ENCODE results near the gene PARD3. TPM values are rescaled to one million over a fixed set of nuclear protein-coding genes. Genes with fewer than 3 reads are reported as not detected.
"Not testable (repeated sequence)": the region's sequence is repeated elsewhere in the genome, so short reads cannot be mapped to it uniquely, and the experiment has no call there.

Gene PARD3
- total RNA-seq, 2 experiments from 2014 or later: 3.6 to 4.0 TPM

DNA sequence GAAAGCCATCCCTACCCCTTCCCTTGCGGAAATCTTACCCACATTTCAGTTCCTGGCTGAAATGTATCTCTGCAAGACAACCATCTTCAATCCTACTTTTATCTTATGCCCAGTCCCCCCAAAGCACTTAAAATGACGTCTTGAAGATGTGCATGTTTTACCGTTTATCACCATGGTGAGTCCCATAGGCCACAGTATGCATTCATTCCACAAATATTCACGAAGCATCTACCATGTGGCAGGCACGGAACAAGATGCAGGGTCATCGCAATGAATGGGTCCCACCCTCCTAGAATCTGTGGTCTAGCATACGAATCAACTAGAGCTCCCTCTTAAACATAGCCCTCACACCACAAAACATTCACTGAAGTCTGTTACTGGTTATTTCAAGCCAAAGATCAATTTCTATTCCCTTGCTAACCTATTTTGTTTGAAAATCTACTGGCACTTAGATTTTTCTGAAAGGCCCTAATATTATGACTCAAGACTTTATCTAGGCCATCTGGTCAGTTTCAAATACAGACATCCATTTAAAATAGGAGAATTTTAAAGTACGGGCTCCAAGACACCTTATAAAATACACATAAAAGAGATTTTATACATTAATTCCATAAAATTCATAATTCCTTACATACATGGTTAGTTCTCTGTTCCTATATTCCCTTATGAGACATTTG, 99.4 kb downstream of the PARD3 start:
- CTCF ChIA-PET: interaction anchor here (0.7 kb wide), 1 partner anchor 139 kb away, joined by 5 read pairs; no protein-coding TSS in a partner anchor
- H3K27me3 Mint-ChIP-seq (ENCODE audit: low read depth): no peaks in the 10 kb centered on the region
- intact Hi-C loops (cut with micrococcal nuclease): no loop called here

DNA sequence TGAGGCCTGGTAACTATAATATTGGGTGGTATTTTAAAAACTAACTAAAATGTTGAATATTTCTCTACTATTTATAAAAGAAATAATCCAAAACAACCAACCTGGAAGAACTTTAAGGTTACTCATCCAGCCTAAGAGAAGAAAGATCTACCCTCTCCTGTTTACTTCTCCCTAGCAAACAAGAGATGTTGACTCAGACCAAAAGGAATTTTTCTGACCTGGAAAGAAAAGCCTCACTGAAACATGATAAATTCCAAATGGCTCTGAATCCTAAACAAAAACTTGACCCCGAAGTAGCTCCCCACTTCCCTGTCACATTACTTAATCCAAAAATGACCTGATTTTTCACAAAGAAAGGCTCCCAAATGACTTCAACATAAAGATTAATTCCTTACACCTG, 101.2 kb downstream of the PARD3 start:
- peaks cover 3% of the 10 kb centered on the region for H3K27me3 Mint-ChIP-seq (ENCODE audit: low read depth)
- no peak overlapping the region for H3K27ac Mint-ChIP-seq
- no peaks in the 10 kb centered on the region for H3K4me1 Mint-ChIP-seq (ENCODE audit: low read depth)
- no peak overlapping the region for H3K4me3 Mint-ChIP-seq
- H3K36me3 Mint-ChIP-seq (ENCODE audit: low read depth): no peaks in the 10 kb centered on the region
- H3K9me3 Mint-ChIP-seq: no peaks in the 10 kb centered on the region
- intact Hi-C loops (cut with micrococcal nuclease): no loop called here
- no peak for DNase-seq
- CTCF ChIA-PET: no interaction called here

More for the DNA sequence above, 99.4 kb downstream of the PARD3 start:
- no peaks in the 10 kb centered on the region for H3K36me3 Mint-ChIP-seq (ENCODE audit: low read depth)
- H3K9me3 Mint-ChIP-seq: no peaks in the 10 kb centered on the region
- no peak overlapping the region for H3K27ac Mint-ChIP-seq
- H3K4me3 Mint-ChIP-seq: no peak overlapping the region
- DNase-seq: no peak
- no peaks in the 10 kb centered on the region for H3K4me1 Mint-ChIP-seq (ENCODE audit: low read depth)

DNA sequence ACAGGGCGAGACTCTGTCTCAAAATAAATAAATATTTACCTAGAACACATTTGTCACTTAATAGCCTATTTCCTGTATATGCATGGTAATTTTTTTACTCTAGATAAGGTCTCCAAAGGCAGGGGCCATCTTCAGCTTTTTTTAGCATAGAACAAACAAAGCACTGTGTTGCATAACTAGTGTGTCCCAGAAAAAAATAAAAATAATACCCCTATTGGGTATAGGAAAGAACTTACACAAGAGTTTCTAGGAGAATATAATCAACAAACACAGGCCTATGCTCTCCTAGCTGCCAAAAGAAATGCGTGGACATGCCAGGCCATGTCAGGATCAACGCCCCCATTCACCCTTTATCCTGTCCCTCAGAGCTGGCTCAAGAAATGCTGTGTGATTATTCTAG, 103.6 kb downstream of the PARD3 start:
- H3K4me1 Mint-ChIP-seq (ENCODE audit: low read depth): no peaks in the 10 kb centered on the region
- no peak overlapping the region for H3K27ac Mint-ChIP-seq
- H3K27me3 Mint-ChIP-seq (ENCODE audit: low read depth): peaks cover 5% of the 10 kb centered on the region
- no peak for DNase-seq
- no peak overlapping the region for H3K4me3 Mint-ChIP-seq
- intact Hi-C loops (cut with micrococcal nuclease): no loop called here
- CTCF ChIA-PET: no interaction called here
- H3K9me3 Mint-ChIP-seq: no peaks in the 10 kb centered on the region
- no peaks in the 10 kb centered on the region for H3K36me3 Mint-ChIP-seq (ENCODE audit: low read depth)

DNA sequence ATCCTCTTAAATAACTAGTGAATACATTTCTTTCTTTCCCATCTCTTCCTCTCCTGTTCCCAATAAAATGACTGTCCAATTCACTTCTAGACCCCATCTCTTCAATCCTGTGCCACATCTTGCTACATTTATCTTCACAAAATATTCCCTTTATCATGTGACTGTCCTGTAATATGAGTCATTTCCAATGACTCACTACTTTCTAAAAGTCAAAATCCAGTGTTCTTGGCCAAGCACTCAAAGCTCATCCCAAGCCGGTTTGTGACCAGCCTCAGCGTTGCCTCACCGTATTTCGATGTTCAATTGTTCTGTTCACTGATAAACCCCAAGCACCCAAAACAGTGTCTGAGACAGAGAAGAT, 104.7 kb downstream of the PARD3 start:
- DNase-seq: no peak
- no peak overlapping the region for H3K27ac Mint-ChIP-seq
- peaks cover 5% of the 10 kb centered on the region for H3K27me3 Mint-ChIP-seq (ENCODE audit: low read depth)
- CTCF ChIA-PET: interaction anchor here (0.6 kb wide), 1 partner anchor 138 kb away, joined by 5 read pairs; no protein-coding TSS in a partner anchor
- no peak overlapping the region for H3K4me3 Mint-ChIP-seq
- H3K9me3 Mint-ChIP-seq: no peaks in the 10 kb centered on the region
- intact Hi-C loops (cut with micrococcal nuclease): no loop called here
- H3K36me3 Mint-ChIP-seq (ENCODE audit: low read depth): no peaks in the 10 kb centered on the region
- peaks cover 3% of the 10 kb centered on the region for H3K4me1 Mint-ChIP-seq (ENCODE audit: low read depth)

DNA sequence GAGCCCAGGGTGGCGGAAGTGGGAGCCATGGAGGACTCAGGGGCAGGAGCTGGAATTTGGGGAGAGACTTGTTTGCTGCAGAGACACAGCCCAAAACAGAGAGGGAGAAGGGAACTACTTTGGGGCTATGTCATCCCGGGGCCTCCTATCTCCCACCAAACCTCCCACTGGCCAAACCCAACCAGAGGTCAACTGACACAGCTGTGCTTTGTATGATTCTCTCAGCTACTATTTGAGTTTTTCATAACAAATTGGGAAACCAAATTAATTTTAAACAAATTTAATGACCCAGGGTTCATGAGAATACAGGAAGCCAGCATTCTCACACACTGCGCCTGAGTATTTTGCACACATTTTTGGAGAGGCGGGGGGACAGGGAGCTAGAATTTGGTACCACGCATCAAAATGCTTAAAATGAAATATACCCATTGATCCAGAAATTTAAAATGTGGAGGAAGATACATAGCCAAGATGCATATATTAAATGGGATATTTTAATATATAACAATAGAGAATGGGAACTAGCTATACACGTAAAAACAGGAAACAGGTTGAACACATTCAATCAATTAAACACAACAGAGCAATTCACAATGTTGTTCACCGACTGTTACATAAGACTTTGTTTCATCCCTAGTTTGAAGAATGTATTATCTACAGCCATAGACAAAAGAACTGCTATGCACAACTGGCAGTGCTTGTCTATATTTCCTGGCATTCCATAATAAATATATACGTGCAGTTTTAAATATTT, 105.3 kb downstream of the PARD3 start:
- CTCF ChIA-PET: no interaction called here
- Mint-ChIP-seq H3K9me3 (no peaks in the 10 kb centered on the region), H3K4me1 (ENCODE audit: low read depth) (peaks cover 4% of the 10 kb centered on the region), H3K27me3 (ENCODE audit: low read depth) (peaks cover 5% of the 10 kb centered on the region), H3K4me3 (no peak overlapping the region), H3K27ac (no peak overlapping the region), H3K36me3 (ENCODE audit: low read depth) (no peaks in the 10 kb centered on the region)
- DNase-seq: no peak
- intact Hi-C loops (cut with micrococcal nuclease): no loop called here

DNA sequence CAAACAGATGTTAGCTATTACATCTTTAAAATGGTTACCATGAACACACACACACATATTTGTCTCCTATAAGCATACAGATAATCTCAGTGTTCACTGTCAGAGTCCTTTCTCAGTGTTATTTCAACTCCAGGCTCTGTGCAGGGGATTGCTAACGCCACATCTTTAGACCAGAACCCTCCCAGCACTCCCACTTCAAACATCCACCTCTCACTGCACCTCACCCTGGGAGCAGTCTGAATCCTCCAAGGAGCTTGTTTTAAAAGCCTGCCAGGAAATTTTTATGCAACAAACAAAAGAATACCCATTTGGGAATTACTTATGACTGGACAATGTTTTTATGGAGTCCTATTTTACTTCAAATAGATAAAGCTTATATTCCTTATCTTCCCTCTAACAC, 107.4 kb downstream of the PARD3 start:
- CTCF ChIA-PET: interaction anchor here (0.5 kb wide), 2 partner anchors 50 to 532 kb away, joined by 4 read pairs; no protein-coding TSS in a partner anchor
- H3K27me3 Mint-ChIP-seq (ENCODE audit: low read depth): peaks cover 11% of the 10 kb centered on the region
- no peak overlapping the region for H3K27ac Mint-ChIP-seq
- peaks cover 4% of the 10 kb centered on the region for H3K4me1 Mint-ChIP-seq (ENCODE audit: low read depth)
- no peaks in the 10 kb centered on the region for H3K9me3 Mint-ChIP-seq
- intact Hi-C loops (cut with micrococcal nuclease): no loop called here
- H3K4me3 Mint-ChIP-seq: no peak overlapping the region
- no peak for DNase-seq
- H3K36me3 Mint-ChIP-seq (ENCODE audit: low read depth): no peaks in the 10 kb centered on the region

DNA sequence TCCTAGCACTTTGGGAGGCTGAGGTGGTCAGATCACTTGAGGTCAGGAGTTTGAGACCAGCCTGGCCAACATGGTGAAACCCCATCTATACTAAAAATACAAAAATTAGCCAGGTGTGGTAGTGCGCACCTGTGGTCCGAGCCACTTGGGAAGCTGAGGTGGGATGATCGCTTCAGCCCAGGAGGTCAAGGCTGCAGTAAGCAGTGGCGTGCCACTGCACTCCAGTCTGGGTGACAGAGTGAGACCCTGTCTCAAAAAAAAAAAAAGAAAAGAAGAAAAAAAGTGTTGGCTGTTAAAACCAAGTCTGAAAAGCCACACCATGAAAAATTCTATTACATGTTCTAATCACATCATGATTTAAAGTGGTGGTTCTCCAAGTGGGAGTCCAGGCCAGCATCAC, 108.1 kb downstream of the PARD3 start:
- H3K9me3 Mint-ChIP-seq; DNase-seq; H3K27ac Mint-ChIP-seq; H3K36me3 Mint-ChIP-seq (ENCODE audit: low read depth); H3K4me1 Mint-ChIP-seq (ENCODE audit: low read depth); intact Hi-C loops (cut with micrococcal nuclease); H3K4me3 Mint-ChIP-seq: not testable (repeated sequence)
- CTCF ChIA-PET: interaction anchor here (1.2 kb wide), 1 partner anchor 288 kb away, joined by 4 read pairs; no protein-coding TSS in a partner anchor
- H3K27me3 Mint-ChIP-seq (ENCODE audit: low read depth): peaks cover 12% of the 10 kb centered on the region

DNA sequence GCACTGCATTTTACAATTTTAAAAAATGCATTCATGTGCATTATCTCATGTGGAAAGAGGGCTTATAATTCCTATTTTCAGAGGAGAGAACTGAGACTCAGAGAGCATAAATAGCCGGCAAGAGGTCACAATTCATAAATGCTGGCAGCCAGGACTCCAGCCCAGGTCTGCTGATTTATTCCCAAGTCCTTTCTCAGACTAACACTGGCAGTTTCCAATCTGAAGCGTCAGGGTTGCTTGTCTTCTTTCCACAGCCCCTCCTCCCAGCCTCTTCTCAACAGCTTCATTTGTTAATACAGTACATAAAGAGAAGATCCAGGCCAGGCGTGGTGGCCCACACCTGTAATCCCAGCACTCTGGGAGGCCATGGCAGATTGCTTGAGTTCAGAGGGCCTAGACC, 108.9 kb downstream of the PARD3 start:
- H3K27ac Mint-ChIP-seq: no peak overlapping the region
- no peak overlapping the region for H3K4me3 Mint-ChIP-seq
- no peaks in the 10 kb centered on the region for H3K36me3 Mint-ChIP-seq (ENCODE audit: low read depth)
- peaks cover 4% of the 10 kb centered on the region for H3K4me1 Mint-ChIP-seq (ENCODE audit: low read depth)
- no peaks in the 10 kb centered on the region for H3K9me3 Mint-ChIP-seq
- peaks cover 12% of the 10 kb centered on the region for H3K27me3 Mint-ChIP-seq (ENCODE audit: low read depth)
- CTCF ChIA-PET: interaction anchor here (1.2 kb wide), 1 partner anchor 288 kb away, joined by 4 read pairs; no protein-coding TSS in a partner anchor
- intact Hi-C loops (cut with micrococcal nuclease): no loop called here
- no peak for DNase-seq

DNA sequence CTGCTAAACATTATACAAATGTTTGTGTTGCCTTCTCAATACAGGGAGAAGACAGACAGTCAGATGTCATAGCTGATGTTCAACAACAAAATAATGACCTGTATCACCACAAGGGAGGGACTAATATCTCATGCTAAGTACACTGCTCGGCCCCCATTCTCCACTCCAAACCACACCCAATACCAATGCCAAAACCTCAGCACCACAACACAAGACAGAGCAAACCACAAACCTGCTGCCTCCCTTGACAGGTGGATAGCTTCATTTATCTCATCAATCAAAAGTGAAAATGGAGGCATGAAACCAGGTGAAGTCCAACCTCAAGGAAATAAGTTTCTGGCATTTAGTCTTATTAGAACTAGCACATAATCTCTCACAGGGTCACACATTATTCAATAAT, 109.5 kb downstream of the PARD3 start:
- H3K4me3 Mint-ChIP-seq: no peak overlapping the region
- no peaks in the 10 kb centered on the region for H3K9me3 Mint-ChIP-seq
- CTCF ChIA-PET: interaction anchor here (0.6 to 1.2 kb wide), 2 partner anchors 289 to 745 kb away, joined by 3 to 4 read pairs; no protein-coding TSS in a partner anchor
- H3K27me3 Mint-ChIP-seq (ENCODE audit: low read depth): peaks cover 12% of the 10 kb centered on the region
- no peak for DNase-seq
- intact Hi-C loops (cut with micrococcal nuclease): no loop called here
- H3K36me3 Mint-ChIP-seq (ENCODE audit: low read depth): no peaks in the 10 kb centered on the region
- H3K4me1 Mint-ChIP-seq (ENCODE audit: low read depth): peaks cover 4% of the 10 kb centered on the region
- no peak overlapping the region for H3K27ac Mint-ChIP-seq

DNA sequence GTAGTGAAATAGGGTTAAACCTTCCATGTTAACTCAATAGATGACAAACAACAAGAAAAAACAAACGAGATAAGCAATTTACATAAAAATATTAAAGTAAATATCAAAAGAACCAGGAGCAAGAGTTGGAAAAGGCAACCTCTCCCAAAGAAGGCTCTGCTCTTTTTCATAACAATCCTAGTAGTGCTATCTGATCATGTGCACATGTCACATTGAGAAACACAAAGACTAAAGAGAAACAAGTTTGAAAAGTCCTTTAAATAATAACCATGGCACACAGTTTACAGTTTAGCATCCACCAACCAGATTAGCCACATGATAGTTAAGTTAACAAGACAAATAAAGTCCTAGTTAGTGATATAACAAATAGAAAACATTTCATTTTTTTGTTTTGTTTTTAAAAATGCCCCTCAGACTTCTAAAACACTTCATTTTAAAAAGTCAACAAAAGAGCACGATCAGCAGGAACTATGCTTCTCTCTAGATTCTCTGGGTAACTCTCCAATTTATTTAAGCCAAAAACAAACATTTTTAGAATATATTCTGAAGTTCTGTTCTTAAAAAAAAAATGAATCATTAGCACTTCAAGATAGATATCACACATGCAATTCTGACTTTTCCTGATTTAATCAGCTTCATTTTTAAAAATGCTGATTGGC, 110.4 kb downstream of the PARD3 start:
- H3K27me3 Mint-ChIP-seq (ENCODE audit: low read depth): peaks cover 9% of the 10 kb centered on the region
- no peak overlapping the region for H3K4me3 Mint-ChIP-seq
- intact Hi-C loops (cut with micrococcal nuclease): no loop called here
- no peaks in the 10 kb centered on the region for H3K36me3 Mint-ChIP-seq (ENCODE audit: low read depth)
- H3K4me1 Mint-ChIP-seq (ENCODE audit: low read depth): peaks cover 4% of the 10 kb centered on the region
- no peak for DNase-seq
- no peaks in the 10 kb centered on the region for H3K9me3 Mint-ChIP-seq
- CTCF ChIA-PET: no interaction called here
- no peak overlapping the region for H3K27ac Mint-ChIP-seq

DNA sequence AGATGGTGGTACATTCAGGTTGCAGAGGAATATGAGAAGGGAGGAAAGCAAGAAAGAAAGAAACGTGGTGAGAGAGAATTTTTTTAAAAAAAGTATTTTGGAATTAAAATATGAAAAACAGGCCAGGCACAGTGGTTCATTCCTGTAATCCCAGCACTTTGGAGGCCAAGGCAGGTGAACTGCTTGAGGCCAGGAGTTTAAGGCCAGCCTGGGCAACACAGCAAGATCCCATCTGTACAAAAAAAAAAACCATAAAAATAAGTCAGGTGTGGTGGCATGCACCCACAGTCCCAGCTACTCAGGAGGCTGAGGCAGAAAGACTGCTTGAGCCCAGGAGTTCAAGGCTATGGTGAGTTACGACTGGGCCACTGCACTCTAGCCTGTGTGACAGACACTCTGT, 112.1 kb downstream of the PARD3 start:
- H3K27me3 Mint-ChIP-seq (ENCODE audit: low read depth): peaks cover 14% of the 10 kb centered on the region
- H3K9me3 Mint-ChIP-seq: no peaks in the 10 kb centered on the region
- CTCF ChIA-PET: interaction anchor here (0.6 kb wide), 1 partner anchor 75 kb away, joined by 3 read pairs; no protein-coding TSS in a partner anchor
- no peaks in the 10 kb centered on the region for H3K36me3 Mint-ChIP-seq (ENCODE audit: low read depth)
- intact Hi-C loops (cut with micrococcal nuclease): no loop called here
- H3K4me3 Mint-ChIP-seq: no peak overlapping the region
- peaks cover 4% of the 10 kb centered on the region for H3K4me1 Mint-ChIP-seq (ENCODE audit: low read depth)
- DNase-seq: no peak
- H3K27ac Mint-ChIP-seq: no peak overlapping the region

DNA sequence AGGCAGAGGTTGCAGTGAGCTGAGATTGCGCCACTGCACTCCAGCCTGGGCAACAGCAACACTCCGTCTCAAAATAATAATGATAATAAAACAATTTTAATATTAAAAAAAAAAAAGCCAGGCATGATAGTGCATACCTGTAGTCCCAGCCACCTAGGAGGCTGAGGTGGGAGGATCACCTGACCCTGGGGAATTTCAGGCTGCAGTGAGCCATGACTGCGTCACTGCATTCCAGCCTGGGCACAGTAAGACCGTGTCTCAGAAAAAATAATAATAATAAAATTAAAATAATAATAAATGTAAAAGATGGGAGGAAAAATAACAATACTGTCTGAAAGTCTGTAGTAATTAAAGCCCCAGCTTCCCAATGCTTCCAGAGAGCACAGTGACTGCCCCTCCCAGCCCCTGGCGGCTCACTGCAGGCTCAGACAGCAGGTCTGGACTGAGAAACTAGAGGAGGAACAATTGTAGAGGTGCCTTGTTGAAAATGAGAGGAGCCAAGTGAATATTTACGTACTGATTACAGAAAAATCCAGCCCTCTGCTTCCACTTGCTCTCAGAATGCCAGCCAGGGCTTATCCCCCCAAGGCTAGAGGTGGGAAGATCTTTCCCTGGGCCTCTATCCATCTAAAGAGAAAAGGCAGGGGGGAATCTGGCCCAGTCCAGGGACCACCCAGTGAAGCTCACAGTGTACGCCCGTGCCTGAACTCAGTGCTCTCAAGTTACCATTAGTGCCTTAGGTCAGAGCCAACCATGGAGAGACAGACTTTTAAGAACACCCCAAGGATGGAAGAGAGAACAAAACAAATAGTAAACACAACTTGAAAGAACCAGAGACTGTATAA, 112.8 kb downstream of the PARD3 start:
- peaks cover 18% of the 10 kb centered on the region for H3K27me3 Mint-ChIP-seq (ENCODE audit: low read depth)
- H3K9me3 Mint-ChIP-seq: no peaks in the 10 kb centered on the region
- CTCF ChIA-PET: interaction anchor here (0.6 kb wide), 1 partner anchor 76 kb away, joined by 3 read pairs; no protein-coding TSS in a partner anchor
- H3K27ac Mint-ChIP-seq: no peak overlapping the region
- H3K4me3 Mint-ChIP-seq: no peak overlapping the region
- peaks cover 4% of the 10 kb centered on the region for H3K4me1 Mint-ChIP-seq (ENCODE audit: low read depth)
- H3K36me3 Mint-ChIP-seq (ENCODE audit: low read depth): no peaks in the 10 kb centered on the region
- DNase-seq: no peak
- intact Hi-C loops (cut with micrococcal nuclease): no loop called here

Measured in activated naive CD4-positive, alpha-beta T cell treated with anti-CD3 and anti-CD28 coated beads for 36 hours (primary cell).